ENCODE measurements around the gene CCDC126. TPM values are rescaled to one million over a fixed set of nuclear protein-coding genes. Genes with fewer than 3 reads are reported as not detected.

Gene CCDC126
- total and polyA plus RNA-seq, 2 experiments from 2014 or later = 5.7 to 6.6 TPM

GRCh38 chr7:23603632-23604295 is 6.6 kb downstream of the CCDC126 start:
- Histone ChIP-seq H4K20me1 (replicated peaks; ENCODE audit: insufficient read depth) (no peaks in the 10 kb centered on the region), H3F3A (replicated peaks; ENCODE audit: low read depth) (no peaks in the 10 kb centered on the region), H3K79me2 (replicated peaks; ENCODE audit: insufficient read depth) (no peaks in the 10 kb centered on the region; the same call in 1 of the 2 replicates), H3K4me2 (no peak overlapping the region), H2AFZ (no peak overlapping the region), H3K36me3 (ENCODE audit: insufficient read depth) (no peaks in the 10 kb centered on the region), H3K9me2 (ENCODE audit: insufficient read depth) (0 out of 2 replicates have a peak, but pooled peaks cover 4% of the 10 kb centered on the region), H3K4me1 (ENCODE audit: insufficient read depth) (peaks cover 19% of the 10 kb centered on the region), H3K27me3 (ENCODE audit: insufficient read depth) (no peaks in the 10 kb centered on the region), H3K27ac (ENCODE audit: low read depth) (no peak overlapping the region), H3K4me3 (no peak overlapping the region)
- no peak overlapping the region for H3K4me3 Mint-ChIP-seq
- ATAC-seq (no peak), DNase-seq (ENCODE audit: low spot score) (no peak)
- peaks cover 3% of the 10 kb centered on the region for H3K27me3 Mint-ChIP-seq (ENCODE audit: insufficient read depth, low read depth, poor library complexity)
- no peaks in the 10 kb centered on the region for H3K9me3 Mint-ChIP-seq
- 0 out of 3 replicates have a peak, but pooled peaks cover 3% of the 10 kb centered on the region for H3K36me3 Mint-ChIP-seq (ENCODE audit: low read depth)
- H3K4me1 Mint-ChIP-seq = peaks cover 13% of the 10 kb centered on the region
- H3K27ac Mint-ChIP-seq = no peak overlapping the region
- TF ChIP-seq ZNF462 (CRISPR knock-in tag; IDR thresholded peaks at IDR 0.05) (no peak), ETS1 (IDR thresholded peaks at IDR 0.05) (no peak), NANOG (IDR thresholded peaks at IDR 0.05; ENCODE audit: borderline replicate concordance) (no peak), JUNB (IDR thresholded peaks at IDR 0.05; ENCODE audit: unreplicated experiment) (no peak), CREB1 (CRISPR knock-in tag; IDR thresholded peaks at IDR 0.05; ENCODE audit: low read depth) (no peak), STAT1 (IDR thresholded peaks at IDR 0.05; ENCODE audit: unreplicated experiment) (no peak), ZNF114 (CRISPR knock-in tag; IDR thresholded peaks at IDR 0.05) (no peak), EZH2 (IDR thresholded peaks at IDR 0.05; ENCODE audit: low read depth, unreplicated experiment) (no peak), REST (IDR thresholded peaks at IDR 0.05; ENCODE audit: unreplicated experiment) (no peak), ZNF331 (CRISPR knock-in tag; IDR thresholded peaks at IDR 0.05; ENCODE audit: low read depth) (no peak), POLR2AphosphoS5 (IDR thresholded peaks at IDR 0.05; ENCODE audit: low read depth) (no peak)
- TF ChIP-seq, protein P1, sequence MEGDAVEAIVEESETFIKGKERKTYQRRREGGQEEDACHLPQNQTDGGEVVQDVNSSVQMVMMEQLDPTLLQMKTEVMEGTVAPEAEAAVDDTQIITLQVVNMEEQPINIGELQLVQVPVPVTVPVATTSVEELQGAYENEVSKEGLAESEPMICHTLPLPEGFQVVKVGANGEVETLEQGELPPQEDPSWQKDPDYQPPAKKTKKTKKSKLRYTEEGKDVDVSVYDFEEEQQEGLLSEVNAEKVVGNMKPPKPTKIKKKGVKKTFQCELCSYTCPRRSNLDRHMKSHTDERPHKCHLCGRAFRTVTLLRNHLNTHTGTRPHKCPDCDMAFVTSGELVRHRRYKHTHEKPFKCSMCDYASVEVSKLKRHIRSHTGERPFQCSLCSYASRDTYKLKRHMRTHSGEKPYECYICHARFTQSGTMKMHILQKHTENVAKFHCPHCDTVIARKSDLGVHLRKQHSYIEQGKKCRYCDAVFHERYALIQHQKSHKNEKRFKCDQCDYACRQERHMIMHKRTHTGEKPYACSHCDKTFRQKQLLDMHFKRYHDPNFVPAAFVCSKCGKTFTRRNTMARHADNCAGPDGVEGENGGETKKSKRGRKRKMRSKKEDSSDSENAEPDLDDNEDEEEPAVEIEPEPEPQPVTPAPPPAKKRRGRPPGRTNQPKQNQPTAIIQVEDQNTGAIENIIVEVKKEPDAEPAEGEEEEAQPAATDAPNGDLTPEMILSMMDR (conservative IDR thresholded peaks at IDR 0.05; ENCODE audit: low read depth in 2 of 2) = no peak
